GM21576 (cell line): ENCODE measurements around the gene ARHGEF11.

Experiments
- ATAC-seq: cut with Tn5 transposase; IDR thresholded peaks from one replicate; pipeline ENCODE4 v1.9.1; 2021; ENCODE audit warnings: mild to moderate bottlenecking, moderate library complexity; ENCODE audit not compliant: unreplicated experiment

Gene ARHGEF11

DNA sequence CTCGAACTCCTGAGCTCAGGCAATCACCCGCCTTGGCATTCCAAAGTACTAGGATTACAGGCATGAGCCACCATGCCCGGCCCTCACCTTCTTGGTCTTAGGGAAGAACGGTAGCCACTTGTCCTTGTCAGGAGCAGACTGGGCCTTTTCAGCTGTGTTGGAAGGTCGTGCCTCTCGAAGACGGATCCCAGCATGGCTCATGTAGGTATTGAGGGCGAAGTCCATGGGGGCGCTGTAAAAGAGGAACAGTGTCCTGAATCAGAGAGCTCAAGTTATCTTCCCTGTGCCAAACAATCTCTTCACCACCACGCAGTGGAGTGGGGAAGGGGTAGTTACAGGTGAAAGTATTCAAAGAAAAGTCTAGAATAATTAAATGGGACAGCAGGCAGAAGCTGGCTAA, 89.2 kb downstream of the ARHGEF11 start:
- ATAC-seq = no peak

DNA sequence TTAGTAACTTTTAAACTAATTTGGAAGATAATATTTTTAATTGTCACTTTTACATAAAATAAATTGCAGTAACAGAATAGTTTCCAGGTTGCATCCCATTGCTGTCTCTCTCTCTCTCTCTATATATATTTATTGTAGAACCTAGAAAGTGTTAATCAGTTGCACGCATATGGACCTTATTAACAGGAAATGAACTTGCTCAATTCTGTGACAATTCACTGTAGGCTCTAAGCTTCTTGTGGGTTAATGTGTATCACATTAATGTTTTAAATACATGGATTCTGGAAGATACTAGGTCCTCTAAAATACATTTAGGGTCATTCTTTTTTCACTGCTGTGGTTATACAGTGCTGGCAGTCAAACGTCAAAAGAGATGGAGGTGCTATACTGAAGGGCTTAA, 92.0 kb downstream of the ARHGEF11 start:
- no peak for ATAC-seq

DNA sequence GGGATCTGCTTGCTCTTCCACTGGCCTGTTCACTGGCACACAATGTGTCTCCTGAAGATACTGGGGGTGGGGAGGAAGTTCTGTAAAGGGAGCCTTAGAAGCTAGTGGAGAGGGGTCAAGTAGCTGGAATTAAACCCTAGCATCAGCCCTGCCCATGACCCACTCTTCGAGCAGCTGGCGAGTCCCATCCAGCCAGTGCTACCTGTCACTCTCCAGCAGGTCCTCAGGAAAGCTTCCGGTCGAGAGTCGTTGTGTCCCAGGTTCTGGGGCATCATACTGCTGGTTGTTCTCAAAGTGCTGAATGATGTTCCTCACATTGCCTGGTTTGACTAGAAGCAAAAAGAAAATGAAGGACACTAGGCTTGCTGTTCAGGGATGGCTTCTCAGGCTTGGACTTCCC, 94.2 kb downstream of the ARHGEF11 start:
- ATAC-seq = no peak

DNA sequence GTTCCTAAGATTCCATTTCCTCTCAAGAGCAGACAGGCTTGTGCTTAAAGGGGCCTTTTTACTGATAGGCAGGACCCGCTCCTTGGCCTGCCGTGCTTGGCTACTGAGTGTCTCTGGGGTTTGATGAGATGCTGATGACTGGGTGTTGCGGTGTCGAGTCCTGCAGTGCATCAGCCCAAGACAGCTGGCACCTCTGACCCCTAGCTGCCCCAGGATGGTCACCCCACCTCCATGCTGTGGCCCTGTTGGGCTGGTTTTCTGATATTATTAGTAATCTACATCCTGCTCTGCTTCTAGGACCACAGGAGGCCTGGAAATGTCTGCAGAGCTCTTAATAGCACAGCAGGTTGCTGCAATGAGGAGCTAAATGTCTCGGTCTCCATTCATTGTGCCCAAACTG, 96.4 kb downstream of the ARHGEF11 start:
- ATAC-seq = no peak

DNA sequence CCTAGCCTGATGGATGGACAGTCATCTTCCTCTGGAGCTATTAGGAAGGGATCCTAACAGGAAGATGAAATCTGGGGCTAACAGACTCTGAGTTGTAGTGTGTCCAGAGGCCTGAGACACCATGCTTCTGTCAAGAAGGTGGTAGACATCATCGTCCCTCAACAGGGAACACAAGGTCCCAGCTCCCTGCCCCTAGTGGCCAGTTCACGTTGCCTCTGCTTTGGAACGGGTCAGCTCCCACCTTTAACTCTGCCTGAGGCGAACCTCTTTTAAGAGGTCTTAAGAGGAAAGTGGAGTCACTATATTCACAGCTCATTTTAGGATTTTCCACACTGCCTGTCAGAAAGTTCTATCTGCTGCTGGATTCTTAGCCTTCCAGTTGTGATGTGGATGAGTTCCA, 96.8 kb downstream of the ARHGEF11 start:
- no peak for ATAC-seq

DNA sequence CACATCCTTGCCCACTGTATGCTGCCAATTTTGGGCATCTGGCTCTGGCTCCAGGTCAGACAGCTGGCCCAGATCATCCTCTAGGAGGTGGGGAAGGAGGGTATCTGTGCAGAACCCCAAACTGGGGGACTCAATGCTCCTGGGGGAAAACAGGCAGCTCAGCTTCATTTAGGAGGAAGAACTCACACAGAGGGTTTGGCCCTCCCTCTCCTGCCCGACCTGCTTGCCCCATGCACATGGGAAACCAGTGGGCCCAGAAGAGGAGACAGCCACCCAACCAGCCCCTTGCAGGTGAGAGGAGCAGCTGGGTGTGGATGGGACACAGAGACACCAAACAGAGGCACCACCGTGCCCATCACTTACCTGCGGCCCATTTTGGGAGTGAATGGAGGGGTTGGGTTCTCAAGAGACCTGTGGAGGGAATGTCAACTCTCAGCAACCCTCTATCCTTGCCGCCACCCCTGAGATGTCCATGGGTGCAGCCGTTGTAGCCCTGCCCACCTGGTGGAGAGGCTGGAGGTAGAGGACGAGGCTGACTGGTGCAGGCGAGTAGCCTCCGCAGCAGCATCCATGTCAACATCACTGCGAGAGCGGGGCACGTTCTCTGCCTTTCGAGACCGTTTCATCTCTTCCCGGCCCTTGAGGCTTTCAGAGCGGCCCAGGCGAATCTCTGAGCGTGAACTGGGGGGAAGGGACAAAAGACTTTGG, 97.6 kb downstream of the ARHGEF11 start:
- no peak for ATAC-seq

DNA sequence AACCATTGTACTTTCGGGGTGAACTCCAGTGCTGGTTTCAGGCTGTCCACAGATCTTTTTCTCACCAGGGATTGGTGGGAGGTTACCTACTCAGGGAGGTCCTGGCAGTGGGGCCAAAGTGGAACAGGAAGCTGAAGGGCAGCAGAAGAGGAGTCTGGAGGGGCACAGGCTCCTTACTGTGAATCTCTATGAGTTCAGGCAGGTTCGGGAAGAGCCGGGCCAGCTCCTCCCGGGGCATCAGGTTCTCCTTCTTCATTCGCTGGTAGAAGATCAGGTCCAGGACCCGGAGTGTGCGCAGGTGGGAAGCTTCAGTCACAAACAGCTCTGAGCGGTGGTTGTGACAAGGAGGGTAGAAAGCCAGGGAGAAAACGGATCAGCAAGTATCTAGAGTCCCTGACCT, 98.4 kb downstream of the ARHGEF11 start:
- ATAC-seq = no peak

GRCh38 chr1:156945881-156946661, 99.5 kb downstream of the ARHGEF11 start:
- no peak for ATAC-seq

DNA sequence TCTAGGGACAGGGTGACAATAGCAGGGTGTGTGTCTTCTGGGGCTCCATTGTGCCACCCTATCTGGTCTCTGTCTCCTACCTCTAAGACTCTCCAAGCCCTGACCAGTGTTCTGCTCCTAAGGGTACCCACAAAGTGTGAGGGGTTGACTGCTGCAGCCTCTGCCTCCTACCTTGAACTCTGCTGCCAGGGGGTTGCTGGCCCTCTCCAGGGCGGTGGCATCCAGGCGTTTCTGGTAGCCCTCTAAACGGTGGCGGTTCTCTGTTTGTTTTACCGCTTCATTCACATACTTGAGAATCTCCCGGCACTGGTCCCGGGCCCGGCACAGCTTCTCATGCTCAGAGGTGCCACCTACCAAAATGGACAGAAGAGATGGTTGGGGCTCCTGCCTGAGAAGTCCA, 100.7 kb downstream of the ARHGEF11 start:
- no peak for ATAC-seq

- no peak for ATAC-seq
Measured at GRCh38 chr1:156944268-156944667, 101.3 kb downstream of the ARHGEF11 start.

DNA sequence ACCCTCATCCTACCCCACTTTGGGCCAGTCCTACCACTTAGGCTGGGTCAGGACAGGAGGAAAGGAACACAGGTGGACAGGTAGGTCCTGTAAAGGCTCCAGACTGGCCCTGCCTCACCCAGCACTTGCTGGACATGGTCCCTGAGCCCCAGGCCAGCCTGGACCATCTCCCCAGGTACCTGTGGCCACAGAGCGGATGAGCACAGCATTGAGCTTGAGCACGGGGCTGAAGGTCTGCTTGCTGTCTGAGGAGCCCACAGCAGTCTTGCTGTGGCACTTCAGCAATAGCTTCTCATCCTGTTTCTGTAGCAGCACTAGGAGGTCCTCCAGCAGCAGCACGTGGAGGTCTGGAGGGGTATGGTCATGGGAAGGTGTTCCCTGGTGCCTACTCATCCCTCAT, 101.8 kb downstream of the ARHGEF11 start:
- ATAC-seq = no peak

DNA sequence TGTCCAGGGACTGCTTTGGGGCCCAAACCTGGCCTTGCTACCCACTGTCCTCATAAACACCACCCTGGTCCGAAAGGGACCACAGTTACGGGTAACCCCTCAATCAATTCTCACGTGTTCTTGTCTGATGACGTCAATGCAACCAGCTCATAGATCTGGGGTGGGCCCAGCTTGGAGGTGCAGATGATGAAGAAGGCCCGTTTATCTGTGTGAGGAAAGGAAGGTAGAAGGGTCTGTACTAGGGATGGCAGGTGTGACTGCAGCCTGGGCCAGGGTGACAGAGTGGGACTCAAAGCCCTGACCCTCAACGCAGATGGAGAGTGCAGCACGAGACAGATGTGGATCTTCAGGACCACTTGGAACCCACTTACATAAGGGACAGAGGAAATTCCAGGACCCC, 103.0 kb downstream of the ARHGEF11 start:
- no peak for ATAC-seq

- no peak for ATAC-seq
Measured at GRCh38 chr1:156942176-156942575, 103.4 kb downstream of the ARHGEF11 start.

- no peak for ATAC-seq
Measured at GRCh38 chr1:156941675-156942074, 103.9 kb downstream of the ARHGEF11 start.

- no peak for ATAC-seq
Measured at GRCh38 chr1:156939786-156940334, 105.7 kb downstream of the ARHGEF11 start.

DNA sequence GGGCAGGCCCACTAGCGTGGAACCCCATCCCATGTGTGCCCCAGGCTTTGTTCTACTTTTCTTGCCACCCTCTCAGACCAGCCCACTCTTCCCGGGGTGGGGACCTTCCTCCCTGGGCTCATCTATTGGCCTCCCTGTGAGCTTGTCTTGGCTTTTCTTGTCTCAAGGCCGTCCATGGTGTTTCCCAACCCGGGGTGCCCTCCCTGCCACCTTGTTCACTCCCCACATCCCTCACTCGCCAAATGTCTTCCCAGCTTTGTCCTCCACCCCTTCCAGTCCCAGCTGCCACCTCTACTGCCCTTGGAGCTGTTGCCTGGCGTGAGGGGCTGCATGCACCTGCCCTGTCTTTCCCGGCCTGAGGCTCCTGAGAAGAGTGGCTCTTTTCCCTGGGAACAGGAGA, 106.7 kb downstream of the ARHGEF11 start:
- ATAC-seq = no peak

GRCh38 chr1:156937883-156938282, 107.7 kb downstream of the ARHGEF11 start:
- no peak for ATAC-seq

- ATAC-seq = no peak
Measured at GRCh38 chr1:156936721-156937220, 108.8 kb downstream of the ARHGEF11 start.

DNA sequence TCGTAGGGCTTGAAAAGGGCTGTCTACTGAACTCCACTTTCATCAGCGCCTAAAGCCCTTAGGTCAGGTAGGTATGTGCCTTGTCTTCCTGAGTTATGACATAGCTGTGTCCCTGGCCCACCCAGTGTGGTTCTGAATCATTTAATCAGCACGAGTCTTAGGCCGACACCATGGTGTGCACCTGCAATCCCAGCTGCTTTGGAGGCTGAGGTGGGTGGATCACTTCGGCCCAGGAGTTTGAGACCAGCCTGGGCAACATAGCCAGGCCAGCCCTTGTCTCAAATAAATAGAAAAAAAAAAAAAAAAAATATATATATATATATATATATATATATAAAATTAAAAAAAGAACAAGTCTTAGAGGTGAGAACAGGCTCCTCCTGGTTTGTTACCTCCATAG, 109.4 kb downstream of the ARHGEF11 start:
- ATAC-seq = no peak

DNA sequence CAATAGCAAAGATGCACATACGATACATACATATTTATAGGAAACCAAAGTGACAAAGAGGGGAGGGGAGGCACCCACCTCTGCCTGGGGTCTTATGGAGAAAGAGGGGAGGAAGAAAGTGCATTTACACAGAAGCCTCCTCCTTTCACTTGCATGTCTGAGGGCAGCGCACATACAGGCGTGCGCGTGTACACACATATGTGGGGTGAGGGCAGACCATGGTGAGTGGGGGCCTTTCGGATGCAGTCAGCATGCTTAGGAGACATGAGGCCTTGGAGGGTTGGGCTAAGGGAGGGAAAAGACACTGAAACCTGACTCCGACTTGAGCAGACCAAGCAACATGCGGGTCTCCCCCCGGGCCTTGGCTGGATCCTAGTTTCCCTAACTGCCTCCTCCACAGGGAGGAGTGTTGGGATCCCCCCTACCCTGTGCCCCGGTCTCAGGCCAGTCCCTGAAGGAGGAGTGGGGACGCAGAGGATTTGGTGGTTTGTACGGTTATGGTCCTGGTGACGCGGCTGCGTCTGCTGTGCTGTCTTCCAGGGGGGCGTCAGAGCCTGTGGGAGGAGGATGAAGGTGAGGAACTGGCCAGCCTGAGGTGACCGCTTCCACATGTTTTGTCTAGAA, 109.9 kb downstream of the ARHGEF11 start:
- no peak for ATAC-seq

GRCh38 chr1:156933136-156933535, 112.4 kb downstream of the ARHGEF11 start:
- ATAC-seq = no peak
